H1 (cell line): ENCODE results near the gene NUS1. TPM values are rescaled to one million over a fixed set of nuclear protein-coding genes. Genes with fewer than 3 reads are reported as not detected.

Experiments used
- CEBPB ChIP-seq: IDR thresholded peaks from 2 replicates; pipeline ENCODE4 v1.6.1; 2012; ENCODE audit warnings: low read depth, low read length
- KDM1A ChIP-seq: fragments of 200-600, 300-600 bp; sonication (generic); IDR thresholded peaks from 2 replicates; pipeline ENCODE4 v1.7.1; 2016; ENCODE audit warnings: mild to moderate bottlenecking, low read length, borderline replicate concordance
- RFX5 ChIP-seq: IDR thresholded peaks from 2 replicates; pipeline ENCODE4 v1.6.1; 2011; ENCODE audit warnings: low read depth, low read length, improper control_type of control experiment, borderline replicate concordance
- polyA plus RNA-seq, 7 experiments: library from polyadenylated mRNA; depleted of rRNA in 3 of 7; stranded (reverse) in 5 of 7; unstranded in 2 of 7; fragments of >200 nt in 5 of 7; fragments of 200-250 nt in 2 of 7; gene quantifications; 1 replicate in 5 of 7; 2 replicates in 1 of 7; 4 replicates in 1 of 7; pipeline versions ENCODE4 v1.2.1 to v1.2.3, GENCODE V29; 2011 to 2013; ENCODE audit warnings: missing spikeins in 2 of 7, mixed read lengths in 2 of 7
- total RNA-seq: library from RNA; stranded (reverse); fragmentation: NEBNext Ultra II Directional; extraction: Animal tissue kit (Norgen Biotek cat#: 25700); gene quantifications from 2 replicates; pipeline ENCODE4 v1.2.1, GENCODE V29; 2021

Gene NUS1
- total and polyA plus RNA-seq, 2 of the 8 experiments (the other 6 are each of a cell fraction or from before 2014, with no cell fraction given), result 20.7 to 77.7 TPM

GRCh38 chr6:117637770-117638169 lies 37.5 kb upstream of the NUS1 start (continued):
- TF ChIP-seq RFX5, result no peak
- TF ChIP-seq CEBPB, result no peak
- no peak for TF ChIP-seq KDM1A
